Measurements from ENCODE around the gene BTBD16.

BTBD16 gene

DNA sequence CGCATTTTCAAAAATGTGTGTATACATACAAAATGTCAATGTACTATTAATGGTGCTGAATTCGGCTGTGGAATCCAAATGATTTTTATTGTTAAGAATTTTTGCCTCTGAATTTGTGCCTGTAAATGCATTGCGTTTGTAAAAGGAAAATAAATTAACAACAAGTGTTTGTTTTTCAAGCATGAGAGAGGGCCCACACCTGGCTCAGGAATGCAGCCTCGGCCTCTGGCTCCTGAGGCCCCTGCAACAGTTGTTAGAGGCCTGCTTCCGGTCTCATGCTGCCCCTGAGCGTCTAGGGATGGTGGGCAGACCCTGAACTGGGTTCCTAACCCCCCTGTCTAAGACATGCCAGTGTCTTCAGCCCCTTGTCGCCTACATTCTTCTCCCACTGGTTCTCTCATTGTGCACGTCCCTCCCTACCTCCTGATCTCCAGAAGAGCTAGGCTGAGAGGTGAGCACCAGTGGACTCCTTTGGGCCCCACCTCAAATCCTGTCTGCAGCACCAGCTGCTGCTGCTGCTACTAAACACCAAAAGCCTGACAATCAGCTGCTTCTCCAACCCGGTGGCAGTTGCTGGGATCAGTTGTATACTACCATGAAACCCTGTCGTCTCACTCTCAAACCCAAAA is 1.9 kb upstream of the BTBD16 start:
- no peaks in the 10 kb centered on the region for H3K36me3 ChIP-seq
- no peaks in the 10 kb centered on the region for H3K27me3 ChIP-seq
- no peak for DNase-seq
- no peaks in the 10 kb centered on the region for H3K4me1 ChIP-seq
- H3K4me3 ChIP-seq (ENCODE audit: low read depth, low read length) = no peak overlapping the region
- TF ChIP-seq, protein P1, sequence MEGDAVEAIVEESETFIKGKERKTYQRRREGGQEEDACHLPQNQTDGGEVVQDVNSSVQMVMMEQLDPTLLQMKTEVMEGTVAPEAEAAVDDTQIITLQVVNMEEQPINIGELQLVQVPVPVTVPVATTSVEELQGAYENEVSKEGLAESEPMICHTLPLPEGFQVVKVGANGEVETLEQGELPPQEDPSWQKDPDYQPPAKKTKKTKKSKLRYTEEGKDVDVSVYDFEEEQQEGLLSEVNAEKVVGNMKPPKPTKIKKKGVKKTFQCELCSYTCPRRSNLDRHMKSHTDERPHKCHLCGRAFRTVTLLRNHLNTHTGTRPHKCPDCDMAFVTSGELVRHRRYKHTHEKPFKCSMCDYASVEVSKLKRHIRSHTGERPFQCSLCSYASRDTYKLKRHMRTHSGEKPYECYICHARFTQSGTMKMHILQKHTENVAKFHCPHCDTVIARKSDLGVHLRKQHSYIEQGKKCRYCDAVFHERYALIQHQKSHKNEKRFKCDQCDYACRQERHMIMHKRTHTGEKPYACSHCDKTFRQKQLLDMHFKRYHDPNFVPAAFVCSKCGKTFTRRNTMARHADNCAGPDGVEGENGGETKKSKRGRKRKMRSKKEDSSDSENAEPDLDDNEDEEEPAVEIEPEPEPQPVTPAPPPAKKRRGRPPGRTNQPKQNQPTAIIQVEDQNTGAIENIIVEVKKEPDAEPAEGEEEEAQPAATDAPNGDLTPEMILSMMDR (IDR thresholded peaks at IDR 0.05; ENCODE audit: low read depth, low read length) = no peak
- no peaks in the 10 kb centered on the region for H3K9me3 ChIP-seq

DNA sequence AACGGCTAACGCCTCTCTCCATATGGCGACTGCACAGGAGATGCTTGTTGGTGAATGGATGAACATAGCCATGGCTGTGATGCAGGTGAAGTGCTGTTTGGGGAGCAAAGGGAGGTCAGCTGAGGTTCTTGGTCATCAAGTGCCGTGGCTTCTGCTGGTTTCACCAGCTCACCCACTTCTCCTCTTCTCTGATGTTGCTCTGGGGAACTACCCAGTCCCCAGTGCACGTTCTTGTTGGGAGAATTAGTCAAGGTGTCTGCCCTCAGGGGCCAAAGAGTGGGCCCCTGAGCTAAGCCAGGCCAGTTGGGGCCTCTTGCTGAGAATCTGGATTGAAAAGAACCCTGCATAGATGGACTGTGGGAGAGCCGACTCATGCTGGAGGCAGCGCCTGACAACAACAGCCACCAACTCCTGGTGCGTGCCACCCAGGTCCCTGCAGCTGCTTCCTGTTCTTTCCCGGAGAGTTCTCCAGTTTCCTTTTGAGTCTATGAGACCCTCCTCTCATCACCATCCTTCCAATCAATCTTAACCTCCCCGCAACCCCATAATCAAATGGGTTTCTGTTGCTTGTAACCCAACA is 3.0 kb downstream of the BTBD16 start:
- Histone ChIP-seq H3K36me3 (no peaks in the 10 kb centered on the region), H3K4me3 (ENCODE audit: low read depth, low read length) (no peak overlapping the region), H3K27me3 (no peaks in the 10 kb centered on the region), H3K9me3 (no peaks in the 10 kb centered on the region), H3K4me1 (no peaks in the 10 kb centered on the region)
- no peak for DNase-seq
- TF ChIP-seq, protein P1 (IDR thresholded peaks at IDR 0.05; ENCODE audit: low read depth, low read length) = no peak

DNA sequence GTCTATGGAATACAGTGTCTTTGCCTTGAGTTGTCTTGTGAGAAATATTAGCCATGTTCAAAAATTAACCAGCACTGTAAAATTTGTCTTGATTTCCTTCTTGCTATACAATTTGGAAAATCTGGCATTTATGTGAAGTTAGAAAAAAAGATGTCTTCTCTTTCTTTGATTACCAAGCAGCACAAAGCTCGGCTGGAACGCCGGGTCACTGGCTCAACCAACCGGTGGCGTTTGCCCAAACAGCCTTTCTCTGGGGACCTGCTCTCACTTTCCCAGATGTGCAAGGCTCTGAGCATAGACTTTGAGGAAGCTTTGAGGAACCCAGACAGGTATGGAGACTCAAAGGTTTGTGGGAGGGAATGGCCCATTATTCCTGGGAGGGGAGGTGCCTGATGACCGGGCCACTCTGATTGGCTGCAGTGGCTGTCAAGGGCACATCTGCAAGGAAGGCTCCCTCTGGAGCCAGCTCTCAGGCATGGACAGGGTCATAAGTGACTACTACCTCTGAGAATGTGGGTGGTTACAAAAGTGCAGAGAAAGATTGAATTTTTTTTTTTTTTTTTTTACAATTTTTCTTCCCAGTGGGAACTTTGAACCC is 5.6 kb downstream of the BTBD16 start:
- DNase-seq = no peak
- H3K27me3 ChIP-seq = no peaks in the 10 kb centered on the region
- TF ChIP-seq, protein P1 (IDR thresholded peaks at IDR 0.05; ENCODE audit: low read depth, low read length) = no peak
- no peak overlapping the region for H3K4me3 ChIP-seq (ENCODE audit: low read depth, low read length)
- no peaks in the 10 kb centered on the region for H3K36me3 ChIP-seq
- no peaks in the 10 kb centered on the region for H3K4me1 ChIP-seq
- H3K9me3 ChIP-seq = no peaks in the 10 kb centered on the region

DNA sequence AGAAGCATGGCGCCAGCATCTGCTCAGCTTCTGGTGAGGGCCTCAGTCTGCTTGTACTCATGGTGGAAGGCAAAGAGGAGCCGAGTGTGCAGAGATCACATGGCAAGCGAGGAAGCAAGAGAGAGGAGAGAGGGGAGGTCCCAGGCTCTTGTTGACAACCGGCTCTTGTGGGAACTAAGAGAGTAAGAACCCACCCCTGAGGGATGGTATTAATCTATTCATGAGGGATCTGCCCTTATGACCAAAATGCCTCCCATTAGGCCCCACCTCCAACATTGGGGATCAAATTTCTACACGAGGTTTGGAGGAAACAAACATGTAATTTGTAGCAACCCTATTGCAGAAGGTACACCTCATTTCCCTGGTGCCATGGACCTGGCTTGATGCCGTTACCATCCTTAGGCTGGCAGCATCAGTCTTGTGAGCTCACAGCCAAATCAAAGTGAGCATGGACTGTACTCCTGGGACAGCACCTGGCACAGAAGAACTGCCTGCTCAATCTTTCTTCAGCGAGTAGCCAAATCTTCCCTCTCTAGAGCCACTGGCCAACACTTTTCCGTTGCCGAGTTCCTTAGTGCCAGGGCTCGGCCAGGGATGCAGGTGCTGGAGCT is 6.5 kb downstream of the BTBD16 start:
- H3K36me3 ChIP-seq = no peaks in the 10 kb centered on the region
- no peaks in the 10 kb centered on the region for H3K4me1 ChIP-seq
- H3K9me3 ChIP-seq = no peaks in the 10 kb centered on the region
- no peak for DNase-seq
- no peak overlapping the region for H3K4me3 ChIP-seq (ENCODE audit: low read depth, low read length)
- TF ChIP-seq, protein P1 (IDR thresholded peaks at IDR 0.05; ENCODE audit: low read depth, low read length) = no peak
- H3K27me3 ChIP-seq = no peaks in the 10 kb centered on the region

DNA sequence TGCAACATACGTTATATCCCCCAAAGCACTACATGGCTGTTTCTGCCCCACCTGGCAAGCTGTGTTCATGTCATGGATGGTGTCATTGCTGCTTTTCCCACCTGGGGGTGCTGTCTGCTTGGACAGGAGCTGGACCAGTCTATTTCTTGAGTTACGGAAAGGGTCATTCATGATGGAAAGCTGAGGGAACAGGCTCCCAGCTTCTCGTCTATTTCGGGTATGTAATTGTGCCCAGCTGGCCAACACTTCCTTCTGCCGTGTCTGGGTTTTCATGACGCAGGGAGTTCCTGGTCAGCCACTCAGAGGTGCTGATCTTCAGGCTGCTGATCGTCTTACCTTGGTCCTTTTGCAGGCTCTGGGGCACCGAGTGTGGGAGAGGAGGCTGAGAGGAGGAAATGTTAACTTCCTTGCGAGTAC is 8.6 kb downstream of the BTBD16 start:
- H3K4me1 ChIP-seq = no peaks in the 10 kb centered on the region
- DNase-seq = peak; percentile 62
- TF ChIP-seq, protein P1 (IDR thresholded peaks at IDR 0.05; ENCODE audit: low read depth, low read length) = peak; percentile 80
- no peaks in the 10 kb centered on the region for H3K36me3 ChIP-seq
- H3K27me3 ChIP-seq = no peaks in the 10 kb centered on the region
- no peaks in the 10 kb centered on the region for H3K9me3 ChIP-seq
- H3K4me3 ChIP-seq (ENCODE audit: low read depth, low read length) = no peak overlapping the region

DNA sequence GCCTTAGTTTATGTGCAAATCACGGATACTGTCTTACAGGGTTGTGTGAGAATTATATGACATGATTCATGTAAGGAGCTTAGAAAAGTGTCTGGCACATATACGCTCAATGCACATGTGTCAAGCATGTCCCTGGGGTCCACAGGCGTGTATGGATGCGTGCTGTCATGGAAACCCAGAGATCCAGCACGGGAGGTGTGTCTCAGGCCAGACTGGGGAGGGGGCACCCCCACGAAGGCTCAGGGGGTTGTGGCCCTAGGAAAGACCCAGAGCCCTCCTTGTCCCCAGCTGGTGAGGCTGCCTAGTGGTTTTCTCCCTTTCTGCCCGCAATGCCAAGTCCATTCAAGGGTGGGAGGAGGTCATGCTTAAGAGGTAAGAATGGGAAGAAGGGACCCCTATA is 9.1 kb downstream of the BTBD16 start:
- H3K4me1 ChIP-seq = no peaks in the 10 kb centered on the region
- H3K27me3 ChIP-seq = no peaks in the 10 kb centered on the region
- no peaks in the 10 kb centered on the region for H3K36me3 ChIP-seq
- H3K4me3 ChIP-seq (ENCODE audit: low read depth, low read length) = no peak overlapping the region
- TF ChIP-seq, protein P1 (IDR thresholded peaks at IDR 0.05; ENCODE audit: low read depth, low read length) = no peak
- DNase-seq = no peak
- H3K9me3 ChIP-seq = no peaks in the 10 kb centered on the region
